Hematopoietic multipotent progenitor cell treated with erythropoietin and hydrocortisone succinate and interleukin-3 and kit ligand, for 6 days (in vitro differentiated cells): ENCODE measurements around the gene CHN2.

Experiments used
- DNase-seq: peaks from one replicate; pipeline ENCODE4 v3.0.0-alpha.2; 2015

The CHN2 gene

DNA sequence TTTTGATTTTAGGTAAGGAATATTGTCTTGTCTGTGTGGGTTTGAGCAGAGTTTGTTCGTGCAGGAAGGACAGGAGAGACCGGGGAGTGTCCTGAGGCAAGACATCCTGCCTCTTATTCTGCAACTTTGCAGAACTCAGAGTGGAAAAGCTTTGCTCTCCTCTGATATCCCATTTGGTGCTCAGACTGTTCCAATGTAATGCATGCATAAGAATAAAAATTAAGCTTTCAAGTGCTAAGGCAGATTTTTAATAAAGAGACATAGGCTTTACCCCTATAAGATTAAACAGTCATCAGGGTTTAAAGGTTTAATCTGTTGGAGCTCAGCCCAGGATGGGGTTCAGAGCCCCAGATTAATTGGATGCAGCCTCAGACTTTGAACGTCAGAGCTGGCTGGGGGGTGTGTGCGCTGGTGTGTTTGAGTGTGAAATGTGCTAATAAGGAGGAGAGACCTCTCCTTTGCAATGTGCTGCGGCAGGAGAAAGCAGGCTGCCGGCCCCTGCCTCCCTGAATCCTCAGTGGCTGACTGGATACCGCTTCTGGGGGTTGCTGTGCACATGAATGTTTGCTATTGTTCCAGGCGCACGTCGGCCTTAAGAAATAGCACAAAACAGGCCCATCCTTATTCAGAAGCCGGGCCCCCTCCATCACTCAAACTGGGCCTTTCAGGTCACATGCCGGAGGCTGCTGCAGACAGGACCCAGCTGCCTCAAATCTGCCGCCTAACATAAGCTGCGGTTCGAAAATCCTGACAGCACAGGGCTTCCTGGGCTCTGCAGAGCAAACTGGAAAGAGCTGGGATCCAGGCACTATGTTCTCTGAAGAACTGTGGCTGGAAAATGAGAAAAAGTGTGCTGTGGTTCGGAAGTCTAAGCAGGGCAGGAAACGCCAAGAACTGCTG is 285.0 kb downstream of the CHN2 start:
- no peak for DNase-seq

DNA sequence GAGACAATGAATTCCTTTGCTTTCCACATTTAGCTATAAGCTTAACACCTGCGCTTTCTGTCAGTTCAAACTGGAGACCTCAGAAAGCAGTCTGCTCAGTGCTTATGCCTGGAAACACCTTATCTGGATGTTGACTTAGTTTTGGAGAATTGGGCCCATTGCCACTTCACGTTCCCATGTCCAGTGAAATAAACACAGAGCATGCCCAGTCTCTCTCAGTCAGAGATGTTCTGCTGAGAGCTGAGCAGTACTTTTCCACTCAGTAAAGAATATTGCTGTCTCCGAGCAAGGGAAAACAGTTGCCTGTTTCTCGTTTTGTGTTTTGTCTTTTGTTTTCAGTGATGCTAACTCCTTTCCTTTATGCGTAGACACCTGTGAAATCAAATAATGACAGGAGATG is 285.9 kb downstream of the CHN2 start:
- no peak for DNase-seq

DNA sequence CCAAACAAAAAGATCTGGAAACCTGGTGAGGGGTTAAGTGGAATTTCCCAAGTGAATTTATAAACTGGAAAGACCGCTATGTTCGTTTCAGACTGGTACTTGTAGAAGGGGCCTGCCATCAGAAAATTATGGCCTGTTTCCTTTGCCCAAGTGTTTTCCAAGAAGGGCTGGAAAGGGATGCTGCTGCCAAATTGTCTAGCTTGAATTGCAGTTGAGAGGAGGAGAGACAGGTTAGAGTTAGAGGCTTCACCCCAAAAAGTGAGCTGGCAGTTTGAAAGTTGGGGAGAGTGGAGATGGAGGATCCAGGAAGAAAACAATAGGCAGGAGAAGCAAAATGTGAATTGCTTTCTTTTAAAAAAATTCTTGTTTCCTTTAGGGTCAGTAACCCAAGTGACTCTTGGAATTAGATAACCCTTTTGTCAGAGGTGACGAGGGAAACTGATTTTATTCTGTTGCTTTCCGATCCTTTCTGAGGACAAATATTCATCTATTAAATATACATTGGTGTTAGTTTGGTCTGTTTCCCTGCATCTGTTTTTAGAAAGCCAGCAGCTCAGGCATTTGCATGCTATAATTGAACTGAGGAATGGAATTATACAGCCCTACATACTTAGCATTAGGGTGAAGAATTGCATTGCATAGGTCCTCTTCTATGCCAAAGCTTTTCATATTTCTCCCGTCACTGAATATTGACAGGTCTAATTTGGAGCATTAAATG is 286.5 kb downstream of the CHN2 start:
- DNase-seq = no peak

DNA sequence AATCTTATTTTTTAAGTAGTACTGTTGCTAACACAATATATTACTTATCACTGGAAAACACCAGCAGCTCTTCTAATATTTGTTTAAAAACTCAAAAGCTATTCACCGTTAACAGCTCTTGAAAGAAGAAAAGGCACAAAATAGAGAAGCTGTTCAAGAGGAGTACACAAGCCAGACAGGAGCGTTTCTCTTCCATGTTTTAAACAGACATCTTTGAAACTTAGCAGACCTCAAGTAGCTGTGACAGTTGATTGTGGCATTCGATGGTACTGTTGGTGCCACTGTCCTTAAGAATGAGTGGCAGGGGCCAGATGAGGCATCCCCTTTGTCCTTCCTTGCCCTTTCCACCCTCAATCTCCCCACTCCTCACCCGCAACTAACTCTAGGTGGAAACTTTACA is 287.5 kb downstream of the CHN2 start:
- no peak for DNase-seq

GRCh38 chr7:29483219-29484104 is 288.9 kb downstream of the CHN2 start:
- no peak for DNase-seq

GRCh38 chr7:29484280-29484679 is 289.7 kb downstream of the CHN2 start:
- no peak for DNase-seq

GRCh38 chr7:29485339-29486190 is 291.0 kb downstream of the CHN2 start:
- DNase-seq = peak; percentile 13

- no peak for DNase-seq
Measured at GRCh38 chr7:29486191-29486700, 291.7 kb downstream of the CHN2 start.

DNA sequence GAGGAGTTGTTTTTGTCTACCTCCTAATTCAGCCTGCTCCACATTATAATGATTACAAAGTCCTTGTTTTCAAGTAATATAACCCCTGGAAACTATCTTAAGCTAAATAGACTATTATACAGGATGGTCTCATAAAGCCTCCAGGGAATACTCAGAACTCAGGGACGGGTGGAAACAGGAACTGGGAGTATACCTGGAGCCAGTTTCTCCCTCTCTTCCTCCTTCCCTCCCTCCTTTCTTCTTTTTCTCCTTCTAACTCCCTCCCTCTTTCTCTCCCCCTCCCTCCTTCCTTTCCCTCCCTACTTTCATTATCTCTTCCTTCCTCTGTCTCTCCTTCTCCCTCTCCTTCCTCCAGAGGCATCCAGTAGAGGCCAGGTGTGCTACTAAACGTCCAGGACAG is 292.8 kb downstream of the CHN2 start:
- no peak for DNase-seq

GRCh38 chr7:29488203-29488970 is 293.8 kb downstream of the CHN2 start:
- no peak for DNase-seq

- DNase-seq = no peak
Measured at GRCh38 chr7:29488977-29489376, 294.4 kb downstream of the CHN2 start.

DNA sequence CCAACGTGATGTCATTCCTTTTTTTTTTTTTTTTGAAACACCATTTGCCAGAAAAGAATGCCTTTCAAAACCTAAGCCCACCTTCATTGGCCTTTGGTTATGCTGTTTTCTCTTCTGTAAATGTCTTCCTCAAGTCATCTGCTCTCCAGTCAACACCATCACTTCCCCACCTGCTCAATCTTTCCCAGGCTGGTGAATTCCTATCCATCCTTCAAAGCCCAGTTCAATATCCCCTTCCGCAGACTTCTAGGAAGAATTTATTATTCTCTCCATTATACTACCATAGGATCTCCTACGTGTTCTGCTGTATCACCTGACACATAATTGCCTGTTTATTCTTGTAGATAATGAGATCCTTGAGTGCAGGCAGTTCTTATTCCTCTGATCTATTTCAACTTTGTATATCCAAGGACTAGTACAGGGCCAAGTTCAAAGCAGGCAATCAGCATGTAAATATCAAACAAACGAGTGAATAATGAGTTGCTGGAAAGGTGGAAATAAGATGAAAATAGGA is 295.6 kb downstream of the CHN2 start:
- DNase-seq = no peak

DNA sequence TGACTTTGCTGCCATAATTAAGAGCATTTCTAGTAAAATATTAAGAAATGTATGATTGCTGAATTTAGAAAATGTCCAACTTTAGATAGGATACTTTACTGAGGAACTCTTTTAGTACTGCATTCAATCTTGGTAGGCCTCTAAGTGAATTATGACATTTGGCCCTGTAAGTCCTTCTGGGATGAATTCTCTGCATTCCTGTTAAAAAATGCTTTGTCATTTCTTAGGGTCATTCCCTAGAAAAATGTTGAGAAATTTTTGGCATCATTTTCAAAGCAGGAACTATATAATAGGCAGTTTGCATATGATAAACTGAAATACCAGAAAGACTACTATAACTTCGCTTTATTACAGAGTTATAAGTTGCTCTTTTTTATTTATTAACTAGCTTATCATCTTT is 299.8 kb downstream of the CHN2 start:
- no peak for DNase-seq

GRCh38 chr7:29495653-29496052 is 301.1 kb downstream of the CHN2 start:
- no peak for DNase-seq

DNA sequence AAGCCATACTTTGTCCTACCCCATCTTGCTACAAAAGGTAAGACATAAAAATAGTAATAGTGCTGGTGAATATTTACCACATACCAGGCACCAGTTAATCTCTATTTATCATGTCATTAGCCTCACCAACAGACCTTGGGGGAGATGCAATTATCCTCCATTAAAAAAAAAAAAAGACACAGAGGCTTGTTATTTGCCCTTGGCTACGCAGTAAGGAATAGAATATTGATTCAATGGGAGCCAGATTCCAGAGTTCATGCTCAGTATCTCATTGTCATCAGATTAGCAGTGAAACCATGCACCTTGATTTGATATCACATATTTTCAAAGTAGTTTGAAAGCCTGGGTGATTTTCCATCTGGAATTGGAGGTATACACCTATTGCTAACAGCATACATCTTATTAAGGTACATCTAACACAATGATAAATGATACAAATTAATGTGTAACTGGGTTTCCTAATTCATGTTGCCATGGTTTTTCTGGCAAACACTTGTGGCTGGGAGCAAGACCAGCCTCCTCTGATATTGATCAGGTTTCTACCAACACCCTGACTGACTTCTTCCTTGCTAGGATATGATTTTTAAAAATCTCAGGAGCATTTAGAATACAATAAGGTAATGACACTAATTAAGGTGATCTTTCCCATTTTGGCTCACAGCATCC is 301.9 kb downstream of the CHN2 start:
- no peak for DNase-seq

GRCh38 chr7:29499932-29500331 is 305.4 kb downstream of the CHN2 start:
- DNase-seq = no peak

DNA sequence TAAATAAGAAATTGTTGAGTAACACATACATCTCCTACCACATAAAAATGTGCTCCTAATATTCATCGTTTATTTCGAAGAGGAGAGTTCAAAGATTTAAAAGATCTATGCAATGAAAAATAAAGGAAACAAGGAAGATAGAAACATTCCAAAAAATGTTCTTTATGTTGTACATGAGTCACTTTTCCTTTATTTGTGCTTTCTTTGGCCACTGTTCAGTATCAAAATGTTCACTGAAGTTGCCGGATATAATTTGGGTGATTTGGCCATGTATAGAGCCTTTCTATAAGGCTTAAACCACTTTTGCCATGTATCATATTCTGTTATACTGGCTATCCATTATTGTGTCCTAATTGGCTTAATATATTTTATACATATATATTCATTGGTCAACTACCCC is 306.1 kb downstream of the CHN2 start:
- DNase-seq = no peak

DNA sequence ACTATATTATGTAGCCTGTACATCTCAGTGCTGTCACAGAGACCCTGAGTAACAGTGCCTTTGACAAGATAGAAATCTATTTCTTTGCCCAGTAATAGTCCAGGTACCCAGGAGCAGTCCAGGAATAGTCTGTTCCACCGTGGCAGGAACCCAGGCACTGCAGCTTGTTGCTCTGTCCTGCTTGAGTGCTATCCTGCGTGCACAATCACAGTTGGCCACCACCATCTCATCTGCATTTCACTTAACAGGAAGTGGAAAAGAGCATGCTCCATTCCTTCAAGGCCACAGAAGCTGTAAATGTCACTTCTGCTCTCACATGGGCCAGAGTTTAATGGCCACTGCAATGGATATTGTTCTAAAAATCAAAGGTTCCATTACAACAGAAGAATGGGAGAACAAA is 307.6 kb downstream of the CHN2 start:
- no peak for DNase-seq

DNA sequence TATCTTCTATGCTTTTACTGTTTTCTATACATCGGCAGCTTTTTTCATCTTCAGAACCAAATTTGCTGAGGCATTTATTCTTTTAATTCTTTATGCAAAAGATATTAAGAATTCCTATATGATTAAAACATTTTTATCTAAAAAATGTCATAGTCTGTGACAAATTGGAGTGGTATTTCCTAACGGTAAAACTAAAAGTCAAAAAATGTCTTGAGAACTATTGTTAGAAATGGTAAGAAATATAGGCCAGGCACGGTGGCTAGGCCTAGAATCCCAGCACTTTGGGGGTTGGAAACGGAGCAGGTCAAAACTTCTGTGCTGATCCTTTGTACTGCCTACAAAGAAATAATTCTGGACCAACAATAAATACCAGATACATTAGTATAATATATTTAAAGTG is 311.4 kb downstream of the CHN2 start:
- no peak for DNase-seq

DNA sequence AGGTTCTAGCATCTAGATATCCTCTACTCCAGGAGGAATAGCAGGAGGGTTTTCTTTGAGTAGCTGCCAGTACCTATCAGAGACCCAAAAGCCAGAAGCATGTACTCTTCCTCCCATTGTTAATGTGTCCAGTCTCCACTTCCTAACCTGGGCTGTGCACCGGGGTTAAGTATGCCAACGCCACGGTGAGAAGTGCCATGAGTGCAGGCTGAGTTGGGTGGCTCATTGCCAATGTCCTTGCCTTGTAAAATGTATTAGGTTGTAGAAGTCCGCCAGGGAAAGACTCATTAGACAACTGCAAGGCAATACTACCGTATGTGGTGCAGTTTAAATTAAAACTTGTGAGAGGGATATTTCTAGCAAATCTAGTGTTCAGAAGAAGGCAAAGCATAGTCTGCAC is 314.0 kb downstream of the CHN2 start:
- DNase-seq = no peak

DNA sequence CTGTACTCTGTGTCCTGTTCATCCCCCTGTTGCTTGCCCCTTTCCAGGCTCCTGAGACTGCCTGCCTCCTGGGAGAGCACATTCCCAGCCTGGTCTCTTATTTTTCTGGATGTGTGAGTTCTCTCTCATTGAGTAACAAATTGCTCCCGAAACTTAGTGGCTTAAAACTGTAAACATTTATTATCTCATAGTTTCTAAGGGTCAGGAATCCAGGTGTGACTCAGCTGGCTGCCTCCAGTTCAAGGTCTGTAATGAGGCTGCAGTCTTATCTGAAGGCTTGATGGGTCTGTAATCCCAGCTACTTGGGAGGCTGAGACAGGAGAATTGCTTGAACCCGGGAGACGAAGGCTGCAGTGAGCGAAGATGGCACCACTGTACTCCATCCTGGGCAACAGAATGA is 315.5 kb downstream of the CHN2 start:
- no peak for DNase-seq
